GM23338 (cell line): ENCODE results near the gene LST1. TPM values are rescaled to one million over a fixed set of nuclear protein-coding genes. Genes with fewer than 3 reads are reported as not detected.

Experiments
- ATAC-seq: fragments of 200-7000 bp; cut with Tn5 transposase; 3 replicates; pipeline ENCODE4 v1.9.1; 2020
- DNase-seq: peaks from one replicate; pipeline ENCODE4 v3.0.0-alpha.2; 2015; ENCODE audit warnings: low spot score
- H2AFZ ChIP-seq: fragments of 200-600 bp; sonication (generic); 2 replicates; pipeline ENCODE4 v1.8.0; 2016; ENCODE audit warnings: antibody characterized with exemption, mild to moderate bottlenecking, moderate library complexity
- H3F3A ChIP-seq: fragments of 200-600 bp; sonication (generic); replicated peaks from 2 replicates; pipeline ENCODE4 v1.8.0; 2017; ENCODE audit warnings: antibody characterized with exemption, mixed run types, low read depth
- H3K27ac ChIP-seq: fragments of 200-600 bp; sonication (generic); 2 replicates; pipeline ENCODE4 v1.6.1; 2016; ENCODE audit warnings: low read depth
- H3K27me3 ChIP-seq: fragments of 200-600 bp; sonication (generic); 2 replicates; pipeline ENCODE4 v1.8.0; 2016; ENCODE audit warnings: mild to moderate bottlenecking, mixed run types, moderate library complexity; ENCODE audit not compliant: insufficient read depth
- H3K36me3 ChIP-seq: fragments of 200-600 bp; sonication (generic); 2 replicates; pipeline ENCODE4 v1.8.0; 2016; ENCODE audit warnings: mild to moderate bottlenecking; ENCODE audit not compliant: insufficient read depth
- H3K4me1 ChIP-seq: fragments of 200-600 bp; sonication (generic); 2 replicates; pipeline ENCODE4 v1.8.0; 2016; ENCODE audit warnings: mild to moderate bottlenecking, moderate library complexity; ENCODE audit not compliant: insufficient read depth
- H3K4me2 ChIP-seq: fragments of 200-600 bp; sonication (generic); 2 replicates; pipeline ENCODE4 v1.7.1; 2017; ENCODE audit warnings: mixed run types
- H3K4me3 ChIP-seq: fragments of 200-600 bp; sonication (generic); 2 replicates; pipeline ENCODE4 v1.6.1; 2016; ENCODE audit warnings: mixed run types
- H3K79me2 ChIP-seq: fragments of 200-600 bp; sonication (generic); replicated peaks from 2 replicates; pipeline ENCODE4 v1.8.0; 2017; ENCODE audit warnings: mild to moderate bottlenecking; ENCODE audit not compliant: insufficient read depth
- H3K9me2 ChIP-seq: fragments of 200-600 bp; sonication (generic); 2 replicates; pipeline ENCODE4 v1.8.0; 2017; ENCODE audit not compliant: insufficient read depth
- H4K20me1 ChIP-seq: fragments of 200-600 bp; sonication (generic); replicated peaks from 2 replicates; pipeline ENCODE4 v1.8.0; 2017; ENCODE audit warnings: mild to moderate bottlenecking; ENCODE audit not compliant: insufficient read depth
- H3K27ac Mint-ChIP-seq: 2 replicates; pipeline ENCODE4 v1.8.0; 2020; ENCODE audit warnings: inconsistent platforms, mild to moderate bottlenecking, moderate library complexity, mixed read lengths
- H3K27me3 Mint-ChIP-seq: 3 replicates; pipeline ENCODE4 v1.8.0; 2022; ENCODE audit warnings: low read depth, mild to moderate bottlenecking, moderate library complexity, mixed read lengths, inconsistent platforms; ENCODE audit not compliant: insufficient read depth, poor library complexity
- H3K36me3 Mint-ChIP-seq: 3 replicates; pipeline ENCODE4 v1.8.0; 2021; ENCODE audit warnings: low read depth, mild to moderate bottlenecking, inconsistent platforms, moderate library complexity, mixed read lengths
- H3K4me1 Mint-ChIP-seq: 3 replicates; pipeline ENCODE4 v1.8.0; 2020; ENCODE audit warnings: mild to moderate bottlenecking, inconsistent platforms, mixed read lengths
- H3K4me3 Mint-ChIP-seq: 3 replicates; pipeline ENCODE4 v1.8.0; 2021; ENCODE audit warnings: moderate library complexity, mild to moderate bottlenecking, inconsistent platforms, mixed read lengths
- H3K9me3 Mint-ChIP-seq: 3 replicates; pipeline ENCODE4 v1.8.0; 2020; ENCODE audit warnings: moderate library complexity, mild to moderate bottlenecking, inconsistent platforms, mixed read lengths
- ETS1 ChIP-seq: IDR thresholded peaks from 2 replicates; pipeline ENCODE4 v1.6.1; 2016; ENCODE audit warnings: antibody characterized with exemption
- JUNB ChIP-seq: IDR thresholded peaks from one replicate; pipeline ENCODE4 v1.6.1; 2016; ENCODE audit warnings: antibody characterized with exemption; ENCODE audit not compliant: unreplicated experiment
- POLR2AphosphoS5 ChIP-seq: IDR thresholded peaks from 2 replicates; pipeline ENCODE4 v1.6.1; 2016; ENCODE audit warnings: antibody characterized with exemption, low read depth
- REST ChIP-seq: IDR thresholded peaks from one replicate; pipeline ENCODE4 v1.6.1; 2018; ENCODE audit warnings: antibody characterized with exemption; ENCODE audit not compliant: unreplicated experiment
- STAT1 ChIP-seq: IDR thresholded peaks from one replicate; pipeline ENCODE4 v1.6.1; 2016; ENCODE audit warnings: antibody characterized with exemption; ENCODE audit not compliant: unreplicated experiment
- ZNF114 ChIP-seq: fragments of 250-450 bp; sonication (Bioruptor Pico); IDR thresholded peaks from 2 replicates; pipeline ENCODE4 v1.5.0; 2020; ENCODE audit warnings: mild to moderate bottlenecking, moderate library complexity
- ZNF462 ChIP-seq: fragments of 250-450 bp; sonication (Bioruptor Pico); IDR thresholded peaks from 2 replicates; pipeline ENCODE4 v1.5.0; 2020; ENCODE audit warnings: mild to moderate bottlenecking, moderate library complexity
- polyA plus RNA-seq: library from polyadenylated mRNA; unstranded; fragments of >200 nt; fragmentation: Nextera tagmentation; extraction: Ambion mirVana; gene quantifications from 2 replicates; pipeline ENCODE4 v1.2.1, GENCODE V29; 2016
- total RNA-seq: library from RNA; depleted of rRNA; stranded (reverse); fragments of >200 nt; shearing (Covaris generic); gene quantifications from 2 replicates; pipeline ENCODE4 v1.2.3, GENCODE V29; 2014

LST1 gene
- total and polyA plus RNA-seq, 2 experiments from 2014 or later = 0.37 TPM; not detected in 1

GRCh38 chr6:31578184-31579118 lies 7.6 kb upstream of the LST1 start:
- no peaks in the 10 kb centered on the region for H4K20me1 ChIP-seq
- peak; percentile 75 for DNase-seq
- no peaks in the 10 kb centered on the region for H3K79me2 ChIP-seq
- H3K27ac ChIP-seq = no peak overlapping the region
- H3K4me3 ChIP-seq = no peak overlapping the region
- peaks cover 20% of the 10 kb centered on the region for H3K27me3 ChIP-seq
- no peak overlapping the region; the same call in 2 of the 3 replicates for H3K4me3 Mint-ChIP-seq
- H3K27ac Mint-ChIP-seq = no peak overlapping the region
- ATAC-seq = no peak
- H3K27me3 Mint-ChIP-seq = peaks cover 45% of the 10 kb centered on the region
- no peaks in the 10 kb centered on the region for H3F3A ChIP-seq
- no peak for TF ChIP-seq STAT1
- TF ChIP-seq ETS1 = no peak
- TF ChIP-seq REST = no peak
- TF ChIP-seq JUNB = no peak
- TF ChIP-seq ZNF114 (CRISPR knock-in tag) = no peak
- TF ChIP-seq POLR2AphosphoS5 = no peak
- no peak for TF ChIP-seq ZNF462 (CRISPR knock-in tag)
- H3K4me1 Mint-ChIP-seq = peaks cover 28% of the 10 kb centered on the region
- H3K9me3 Mint-ChIP-seq = peaks cover 3% of the 10 kb centered on the region; the same call in 2 of the 3 replicates
- no peaks in the 10 kb centered on the region for H3K9me2 ChIP-seq
- H3K36me3 ChIP-seq = no peaks in the 10 kb centered on the region
- H3K36me3 Mint-ChIP-seq = no peaks in the 10 kb centered on the region; the same call in 2 of the 3 replicates
- peaks cover 4% of the 10 kb centered on the region; the same call in 1 of the 2 replicates for H3K4me1 ChIP-seq
- H3K4me2 ChIP-seq = no peak overlapping the region
- no peak overlapping the region for H2AFZ ChIP-seq
